ENCODE results near the gene MTUS2. TPM values are rescaled to one million over a fixed set of nuclear protein-coding genes. Genes with fewer than 3 reads are reported as not detected.

Gene MTUS2
- total RNA-seq, 4 donors from 2014 or later, result 0.20 to 1.6 (median 0.25) TPM; not detected in 1

GRCh38 chr13:29301027-29301426 is 480.9 kb downstream of the MTUS2 start:
- Histone ChIP-seq H3K27ac (no peak overlapping the region), H3K36me3 (no peaks in the 10 kb centered on the region), H3K27me3 (no peaks in the 10 kb centered on the region), H3K9me3 (no peaks in the 10 kb centered on the region), H3K4me3 (no peak overlapping the region), H3K4me1 (no peaks in the 10 kb centered on the region)
- in situ Hi-C loops (cut with MboI; ENCODE audit: low sequenced_read_pairs in 4 of 4) (no loop called here), intact Hi-C loops (cut with DNase I; ENCODE audit: low total_unique reads) (no loop called here)
- ATAC-seq (no peak), DNase-seq (no peak)
- TF ChIP-seq POLR2A (IDR thresholded peaks at IDR 0.05), result no peak
- TF ChIP-seq CTCF (IDR thresholded peaks at IDR 0.05 in 4 of 5, conservative IDR thresholded peaks at IDR 0.05 in 1 of 5), result no peak

GRCh38 chr13:29304148-29304547 is 484.0 kb downstream of the MTUS2 start:
- in situ Hi-C loops (cut with MboI; ENCODE audit: low sequenced_read_pairs in 4 of 4), result no loop called here
- DNase-seq, result no peak
- TF ChIP-seq CTCF (IDR thresholded peaks at IDR 0.05 in 4 of 5, conservative IDR thresholded peaks at IDR 0.05 in 1 of 5) (no peak), POLR2A (IDR thresholded peaks at IDR 0.05) (no peak)
- Histone ChIP-seq H3K4me1 (no peaks in the 10 kb centered on the region), H3K9me3 (no peaks in the 10 kb centered on the region), H3K27me3 (no peaks in the 10 kb centered on the region), H3K4me3 (no peak overlapping the region), H3K27ac (no peak overlapping the region), H3K36me3 (no peaks in the 10 kb centered on the region)
- intact Hi-C loops (cut with DNase I; ENCODE audit: low total_unique reads), result no loop called here
- no peak for ATAC-seq

- in situ Hi-C loops (cut with MboI; ENCODE audit: low sequenced_read_pairs in 4 of 4) (no loop called here), intact Hi-C loops (cut with DNase I; ENCODE audit: low total_unique reads) (no loop called here)
- Histone ChIP-seq H3K27me3 (no peaks in the 10 kb centered on the region), H3K36me3 (no peaks in the 10 kb centered on the region), H3K4me3 (no peak overlapping the region), H3K9me3 (no peaks in the 10 kb centered on the region), H3K27ac (no peak overlapping the region), H3K4me1 (no peaks in the 10 kb centered on the region)
- DNase-seq (no peak), ATAC-seq (no peak)
- TF ChIP-seq CTCF (IDR thresholded peaks at IDR 0.05 in 4 of 5, conservative IDR thresholded peaks at IDR 0.05 in 1 of 5) (no peak), POLR2A (IDR thresholded peaks at IDR 0.05) (no peak)
Measured at GRCh38 chr13:29310806-29311205, 490.7 kb downstream of the MTUS2 start.

GRCh38 chr13:29315847-29316246 is 495.7 kb downstream of the MTUS2 start:
- no peaks in the 10 kb centered on the region for H3K4me1 ChIP-seq
- no peak overlapping the region for H3K4me3 ChIP-seq
- in situ Hi-C loops (cut with MboI; ENCODE audit: low sequenced_read_pairs in 4 of 4), result no loop called here
- intact Hi-C loops (cut with DNase I; ENCODE audit: low total_unique reads), result no loop called here
- TF ChIP-seq POLR2A (IDR thresholded peaks at IDR 0.05) (no peak), CTCF (IDR thresholded peaks at IDR 0.05 in 4 of 5, conservative IDR thresholded peaks at IDR 0.05 in 1 of 5) (no peak)
- H3K27me3 ChIP-seq, result no peaks in the 10 kb centered on the region
- ATAC-seq (no peak), DNase-seq (no peak)
- H3K36me3 ChIP-seq, result no peaks in the 10 kb centered on the region
- no peak overlapping the region for H3K27ac ChIP-seq
- H3K9me3 ChIP-seq, result no peaks in the 10 kb centered on the region

GRCh38 chr13:29317828-29318227 is 497.7 kb downstream of the MTUS2 start:
- Histone ChIP-seq H3K27me3 (no peaks in the 10 kb centered on the region), H3K4me3 (no peak overlapping the region), H3K27ac (no peak overlapping the region), H3K4me1 (no peaks in the 10 kb centered on the region), H3K36me3 (no peaks in the 10 kb centered on the region), H3K9me3 (no peaks in the 10 kb centered on the region)
- intact Hi-C loops (cut with DNase I; ENCODE audit: low total_unique reads) (no loop called here), in situ Hi-C loops (cut with MboI; ENCODE audit: low sequenced_read_pairs in 4 of 4) (no loop called here)
- no peak for ATAC-seq
- no peak for DNase-seq
- TF ChIP-seq POLR2A (IDR thresholded peaks at IDR 0.05), result no peak
- no peak for TF ChIP-seq CTCF (IDR thresholded peaks at IDR 0.05 in 4 of 5, conservative IDR thresholded peaks at IDR 0.05 in 1 of 5)

Measured in gastrocnemius medialis (tissue), 4 donors.